Endothelial cell of umbilical vein (primary cell): ENCODE results near the gene RAD51B. TPM values are rescaled to one million over a fixed set of nuclear protein-coding genes. Genes with fewer than 3 reads are reported as not detected.

Experiments used
- BruUV-seq: library from RNA; stranded (reverse); fragments of 400-500 nt; replicated peaks from 2 replicates; lab custom pipeline; 2021; lab: Mats Ljungman, UMichigan
- CTCF ChIA-PET: fragments of 300-600, 350-600 bp; sonication (Branson Sonifier 250); formaldehyde crosslinking; loops from one replicate; lab custom pipeline; 2021; ENCODE audit warnings: antibody characterized with exemption, inconsistent platforms; lab: Charles Lee
- POLR2A ChIA-PET: fragments of 300-600, 350-600 bp; sonication (Branson Sonifier 250); formaldehyde crosslinking; loops from one replicate; lab custom pipeline; 2021; ENCODE audit warnings: antibody characterized with exemption, inconsistent platforms; lab: Charles Lee
- DNase-seq: peaks from one replicate; pipeline ENCODE4 v3.0.0-alpha.2; 2011; ENCODE audit warnings: low read depth, low spot score
- FAIRE-seq: peaks from 2 replicates; lab custom pipeline; 2011; peaks lifted over from hg19 to GRCh38; lab: Jason Lieb, UNC
- H2AFZ ChIP-seq: 2 replicates; pipeline ENCODE4 v1.6.0; 2012; ENCODE audit warnings: low read depth, low read length, control low read depth, inconsistent platforms
- H3K27ac ChIP-seq: 2 replicates; pipeline ENCODE4 v1.5.1; 2011; ENCODE audit warnings: low read depth, mild to moderate bottlenecking, control low read depth, low read length, moderate library complexity; ENCODE audit not compliant: insufficient read depth
- H3K27me3 ChIP-seq, 2 experiments: 2 replicates each; pipeline versions ENCODE4 v1.6.0 to v1.6.1; 2011; ENCODE audit warnings: low read length in 2 of 2, mixed read lengths in 1 of 2; ENCODE audit not compliant: control insufficient read depth in 2 of 2, insufficient read depth in 2 of 2
- H3K36me3 ChIP-seq, 2 experiments: 2 replicates in 1 of 2; 3 replicates in 1 of 2; pipeline ENCODE4 v1.5.1; 2011; ENCODE audit warnings: low read length in 2 of 2, mild to moderate bottlenecking in 1 of 2, moderate library complexity in 1 of 2; ENCODE audit not compliant: control insufficient read depth in 2 of 2, insufficient read depth in 2 of 2; ENCODE audit errors: extremely low read depth in 1 of 2
- H3K4me1 ChIP-seq: 3 replicates; pipeline ENCODE4 v1.5.1; 2011; ENCODE audit warnings: mild to moderate bottlenecking, low read length; ENCODE audit not compliant: control insufficient read depth, insufficient read depth; ENCODE audit errors: extremely low read depth
- H3K4me2 ChIP-seq: 2 replicates; pipeline ENCODE4 v1.6.1; 2011; ENCODE audit warnings: low read length, control low read depth, mixed read lengths; ENCODE audit not compliant: insufficient read depth
- H3K4me3 ChIP-seq, 3 experiments: fragments of 200-600 bp in 1 of 3; sonication (generic), shearing (Covaris generic) in 1 of 3; replicated peaks in 1 of 3; 2 replicates each; pipeline ENCODE4 v1.5.1; 2011 to 2016; ENCODE audit warnings: control low read depth in 3 of 3, low read length in 3 of 3, mild to moderate bottlenecking in 2 of 3, inconsistent platforms in 1 of 3, low read depth in 1 of 3, moderate library complexity in 1 of 3; ENCODE audit not compliant: insufficient read depth in 1 of 3
- H3K79me2 ChIP-seq: 2 replicates; pipeline ENCODE4 v1.6.0; 2012; ENCODE audit warnings: low read length, inconsistent platforms; ENCODE audit not compliant: control insufficient read depth, insufficient read depth
- H3K9ac ChIP-seq: replicated peaks from 2 replicates; pipeline ENCODE3; 2011; ENCODE audit warnings: low read length, control low read depth; ENCODE audit not compliant: insufficient read depth; ENCODE audit errors: extremely low read depth
- H3K9me1 ChIP-seq: replicated peaks from 3 replicates; pipeline ENCODE4 v1.6.0; 2011; ENCODE audit warnings: mild to moderate bottlenecking, low read length; ENCODE audit not compliant: control insufficient read depth, insufficient read depth; ENCODE audit errors: extremely low read depth
- H3K9me3 ChIP-seq: replicated peaks from 2 replicates; pipeline ENCODE4 v1.5.1; 2012; ENCODE audit warnings: low read length, inconsistent platforms; ENCODE audit not compliant: control insufficient read depth, insufficient read depth
- H4K20me1 ChIP-seq: replicated peaks from 2 replicates; pipeline ENCODE3; 2011; ENCODE audit warnings: mild to moderate bottlenecking, low read length; ENCODE audit not compliant: control insufficient read depth, insufficient read depth; ENCODE audit errors: extremely low read depth
- CTCF ChIP-seq, 2 donors: IDR thresholded peaks; 1 replicate in 1 of 2; 2 replicates in 1 of 2; pipeline ENCODE4 v1.5.1; 2011; ENCODE audit warnings: low read length in 2 of 2, mild to moderate bottlenecking in 2 of 2, moderate library complexity in 2 of 2, control low read depth in 1 of 2, inconsistent platforms in 1 of 2, low read depth in 1 of 2; ENCODE audit not compliant: insufficient read depth in 1 of 2; ENCODE audit errors: extremely low read depth in 1 of 2
- EZH2 ChIP-seq: IDR thresholded peaks from 2 replicates; pipeline ENCODE4 v1.6.1; 2012; ENCODE audit warnings: borderline replicate concordance, low read depth, mild to moderate bottlenecking, moderate library complexity, low read length, inconsistent platforms; ENCODE audit not compliant: severe bottlenecking
- FOS ChIP-seq: IDR thresholded peaks from 2 replicates; pipeline ENCODE4 v1.6.1; 2011; ENCODE audit warnings: mild to moderate bottlenecking, low read length, moderate library complexity, borderline replicate concordance; ENCODE audit not compliant: insufficient read depth
- JUN ChIP-seq: IDR thresholded peaks from 2 replicates; pipeline ENCODE4 v1.6.1; 2011; ENCODE audit warnings: borderline replicate concordance, low read depth; ENCODE audit not compliant: insufficient read length, insufficient read depth
- MAX ChIP-seq: IDR thresholded peaks from 2 replicates; pipeline ENCODE4 v1.6.1; 2011; ENCODE audit not compliant: insufficient read depth, insufficient read length
- MYC ChIP-seq: IDR thresholded peaks from one replicate; pipeline ENCODE4 v1.6.1; 2011; ENCODE audit warnings: mild to moderate bottlenecking, low read depth, low read length
- POLR2A ChIP-seq: IDR thresholded peaks from 2 replicates; pipeline ENCODE4 v1.6.1; 2012; ENCODE audit warnings: low read depth, mild to moderate bottlenecking, control low read depth, low read length
- POLR2AphosphoS5 ChIP-seq: IDR thresholded peaks from 2 replicates; pipeline ENCODE4 v1.6.1; 2012; ENCODE audit warnings: low read depth, mild to moderate bottlenecking, control low read depth, low read length, moderate library complexity; ENCODE audit not compliant: insufficient read depth
- dilution Hi-C: fragments of 300-500 bp; cut with MboI; formaldehyde crosslinking; loops from one replicate; pipeline ENCODE4 v1.15.0; 2019; ENCODE audit warnings: low sequenced_read_pairs; ENCODE audit not compliant: extremely low pct_ligation_motif_present
- intact Hi-C: fragments of 100-400 bp; cut with micrococcal nuclease; formaldehyde crosslinking; loops from one replicate; pipeline ENCODE4 v1.10.0; 2022
- polyA plus RNA-seq, 4 experiments: library from polyadenylated mRNA; depleted of rRNA in 3 of 4; stranded (reverse) in 3 of 4; unstranded in 1 of 4; fragments of >200 nt; gene quantifications; 2 replicates each; pipeline versions ENCODE4 v1.2.1 to v1.2.3, GENCODE V29; 2011 to 2012; ENCODE audit warnings: missing spikeins in 1 of 4
- total RNA-seq: library from RNA; stranded (reverse); gene quantifications from 2 replicates; pipeline ENCODE4 v1.2.3, GENCODE V29; 2021

RAD51B gene
- total and polyA plus RNA-seq, 2 donors (not counting 3 experiments of a cell fraction or from before 2014, with no cell fraction given), result 3.9 to 19.0 TPM

GRCh38 chr14:68375376-68375775, 555.8 kb downstream of the RAD51B start:
- Histone ChIP-seq H3K27me3 (no peaks in the 10 kb centered on the region), H3K36me3 (no peaks in the 10 kb centered on the region), H3K9me1 (no peaks in the 10 kb centered on the region), H3K27ac (no peak overlapping the region), H3K9me3 (no peaks in the 10 kb centered on the region), H3K4me3 (no peak overlapping the region), H3K4me2 (no peak overlapping the region), H4K20me1 (no peaks in the 10 kb centered on the region), H3K4me1 (peaks cover 12% of the 10 kb centered on the region), H3K9ac (no peak overlapping the region), H3K79me2 (no peaks in the 10 kb centered on the region), H2AFZ (no peak overlapping the region)
- no TSS peak for BruUV-seq
- ChIA-PET CTCF (interaction anchor here (1.2 to 2.9 kb wide), 2 partner anchors 14 to 418 kb away, joined by 3 to 6 read pairs; partner anchors contain the start of gene ZFP36L1), POLR2A (no interaction called here)
- dilution Hi-C loops, result no loop called here
- FAIRE-seq (no peak), DNase-seq (no peak)
- intact Hi-C loops, result loop anchor here (5.0 kb wide), 1 partner anchor 417 kb away; the partner anchor contains the start of gene ZFP36L1
- TF ChIP-seq POLR2AphosphoS5 (no peak), JUN (no peak), FOS (no peak), MYC (no peak), MAX (no peak), CTCF (IDR thresholded peaks at IDR 0.05; ENCODE audit: extremely low read depth in 1 of 2, insufficient read depth in 1 of 2, low read depth in 1 of 2, low read length in 2 of 2) (no peak), EZH2 (no peak), POLR2A (no peak)
